Subcutaneous abdominal adipose tissue (tissue), 5 donors: ENCODE measurements around the gene KLHL30.
"Not testable (repeated sequence)": the region's sequence is repeated elsewhere in the genome, so short reads cannot be mapped to it uniquely, and the experiment has no call there.

Experiments used
- H3K27ac ChIP-seq: one replicate; pipeline ENCODE4 v1.7.0; 2013; ENCODE audit warnings: low read depth, mild to moderate bottlenecking, inconsistent platforms, low read length, moderate library complexity
- H3K27me3 ChIP-seq, 5 donors: one replicate each; pipeline ENCODE4 v1.7.0; 2013; ENCODE audit warnings: low read length in 5 of 5, inconsistent platforms in 1 of 5; ENCODE audit not compliant: control insufficient read depth in 5 of 5, insufficient read depth in 4 of 5
- H3K36me3 ChIP-seq, 5 donors: one replicate each; pipeline ENCODE4 v1.7.0; 2013; ENCODE audit warnings: low read length in 5 of 5; ENCODE audit not compliant: control insufficient read depth in 5 of 5, insufficient read depth in 5 of 5
- H3K4me1 ChIP-seq, 5 donors: one replicate each; pipeline ENCODE4 v1.7.0; 2013; ENCODE audit warnings: low read length in 5 of 5, mild to moderate bottlenecking in 3 of 5, moderate library complexity in 1 of 5; ENCODE audit not compliant: control insufficient read depth in 5 of 5, insufficient read depth in 5 of 5
- H3K4me3 ChIP-seq, 5 donors: one replicate each; pipeline ENCODE4 v1.7.0; 2013; ENCODE audit warnings: low read length in 5 of 5, low read depth in 1 of 5
- H3K9ac ChIP-seq, 5 donors: one replicate each; pipeline ENCODE4 v1.7.0; 2013; ENCODE audit warnings: low read length in 5 of 5, mild to moderate bottlenecking in 4 of 5, moderate library complexity in 3 of 5
- H3K9me3 ChIP-seq, 5 donors: one replicate each; pipeline ENCODE4 v1.7.0; 2013; ENCODE audit warnings: low read length in 5 of 5; ENCODE audit not compliant: control insufficient read depth in 5 of 5
- donor health status: healthy.
- donor health status: healthy.
- donor health status: healthy.
- donor health status: healthy.
- donor health status: healthy.

KLHL30 gene

DNA sequence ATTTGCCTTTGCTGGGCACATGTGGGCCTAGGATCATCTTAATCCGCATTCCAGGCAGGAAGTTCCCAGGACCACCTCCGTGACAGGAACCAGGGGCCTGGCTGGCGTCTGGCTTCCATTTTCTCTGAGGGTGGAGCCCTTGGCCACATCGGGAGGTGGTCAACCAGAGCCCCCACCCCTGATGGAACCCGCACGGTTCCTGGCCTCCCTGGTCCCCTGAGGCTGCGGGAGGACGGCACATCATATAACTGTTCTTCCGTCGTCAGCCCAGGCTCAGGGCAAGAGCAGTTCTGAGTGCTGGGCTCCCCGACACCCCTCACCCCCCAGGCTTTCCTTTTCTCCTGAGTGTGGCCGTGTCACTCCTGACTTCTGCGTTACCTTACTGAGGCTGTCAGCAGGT lies 24.9 kb upstream of the KLHL30 start:
- Histone ChIP-seq H3K9me3 (peaks cover 0 to 7% (median 5%) of the 10 kb centered on the region in 5 donors), H3K36me3 (no peaks in the 10 kb centered on the region), H3K27me3 (peaks cover 18 to 37% (median 26%) of the 10 kb centered on the region in 5 donors), H3K27ac (no peak overlapping the region), H3K4me1 (peaks cover 0 to 4% (median 3%) of the 10 kb centered on the region in 5 donors), H3K9ac (no peak overlapping the region), H3K4me3 (no peak overlapping the region)

DNA sequence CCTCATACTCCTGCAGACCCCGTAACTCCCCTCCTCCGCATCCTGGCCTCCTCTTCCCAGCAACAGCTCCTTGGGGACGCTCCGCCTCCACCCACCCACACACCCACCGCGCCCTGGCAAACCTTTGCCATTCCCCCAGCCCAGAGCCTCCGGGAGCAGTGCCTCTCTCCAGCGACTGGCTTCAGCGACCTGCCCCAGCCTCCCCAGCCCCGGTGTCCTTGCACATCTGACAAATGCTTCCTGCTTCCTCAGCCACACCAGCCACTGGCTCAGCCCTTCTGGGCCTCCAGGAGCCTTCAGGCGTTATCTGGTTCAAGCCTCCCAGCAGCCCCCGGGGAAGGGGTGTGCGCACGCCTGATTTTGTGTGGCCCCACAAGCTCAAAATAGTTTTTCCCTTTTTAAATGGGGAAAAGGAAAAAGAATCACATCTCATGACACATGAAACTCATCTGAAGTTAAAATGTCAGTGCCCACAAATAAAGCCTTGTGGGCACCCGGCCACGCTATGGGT lies 24.1 kb upstream of the KLHL30 start:
- H3K4me1 ChIP-seq, result no peaks in the 10 kb centered on the region
- H3K27ac ChIP-seq, result no peak overlapping the region
- no peak overlapping the region for H3K9ac ChIP-seq
- H3K27me3 ChIP-seq, result peaks cover 18 to 37% (median 26%) of the 10 kb centered on the region in 5 donors
- no peaks in the 10 kb centered on the region for H3K36me3 ChIP-seq
- H3K9me3 ChIP-seq, result peaks cover 0 to 7% (median 5%) of the 10 kb centered on the region in 5 donors
- H3K4me3 ChIP-seq, result no peak overlapping the region

DNA sequence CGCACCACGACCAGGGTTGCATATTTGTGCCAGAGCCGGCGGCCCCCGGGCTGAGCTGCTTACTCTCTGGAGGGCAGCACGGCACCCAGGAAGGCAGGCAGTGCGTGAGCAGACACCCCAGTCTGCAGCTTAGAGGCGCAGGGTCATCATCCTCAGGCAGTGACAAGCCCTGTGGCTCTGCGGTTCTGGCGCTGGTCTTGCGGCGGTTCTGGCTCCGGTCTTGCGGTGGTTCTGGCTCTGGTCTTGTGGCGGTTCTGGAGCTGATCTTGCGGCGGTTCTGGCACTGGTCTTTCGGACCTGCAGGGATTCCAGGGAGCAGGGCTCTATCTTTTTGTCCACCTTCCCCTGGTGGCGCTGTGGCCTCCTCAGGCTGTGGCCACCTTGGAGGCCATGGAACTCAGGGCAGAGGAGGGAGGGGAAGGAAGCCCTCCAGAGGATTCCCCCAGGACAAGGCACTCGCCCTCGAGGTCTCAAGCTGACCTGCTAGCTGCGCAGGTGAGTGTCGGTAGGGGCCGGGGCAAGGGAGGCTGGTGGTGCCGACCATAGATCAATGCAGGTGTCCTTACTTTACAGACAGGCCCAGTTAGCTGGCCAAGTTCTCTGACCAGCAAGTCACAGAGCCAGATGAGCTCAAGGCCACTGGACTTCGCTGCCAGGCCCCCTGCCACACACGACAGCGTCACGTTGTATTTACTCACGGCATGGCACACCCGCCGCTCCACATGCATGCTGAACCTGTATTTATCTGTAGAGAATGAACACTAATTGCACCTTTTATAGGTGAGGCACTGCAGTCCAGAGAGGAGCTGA lies 23.4 kb upstream of the KLHL30 start:
- peaks cover 0 to 7% (median 5%) of the 10 kb centered on the region in 5 donors for H3K9me3 ChIP-seq
- H3K4me3 ChIP-seq, result no peak overlapping the region
- no peaks in the 10 kb centered on the region for H3K36me3 ChIP-seq
- H3K9ac ChIP-seq, result no peak overlapping the region
- no peak overlapping the region for H3K27ac ChIP-seq
- peaks cover 18 to 44% (median 28%) of the 10 kb centered on the region in 5 donors for H3K27me3 ChIP-seq
- peaks cover 0 to 3% (median 0%) of the 10 kb centered on the region in 5 donors for H3K4me1 ChIP-seq

DNA sequence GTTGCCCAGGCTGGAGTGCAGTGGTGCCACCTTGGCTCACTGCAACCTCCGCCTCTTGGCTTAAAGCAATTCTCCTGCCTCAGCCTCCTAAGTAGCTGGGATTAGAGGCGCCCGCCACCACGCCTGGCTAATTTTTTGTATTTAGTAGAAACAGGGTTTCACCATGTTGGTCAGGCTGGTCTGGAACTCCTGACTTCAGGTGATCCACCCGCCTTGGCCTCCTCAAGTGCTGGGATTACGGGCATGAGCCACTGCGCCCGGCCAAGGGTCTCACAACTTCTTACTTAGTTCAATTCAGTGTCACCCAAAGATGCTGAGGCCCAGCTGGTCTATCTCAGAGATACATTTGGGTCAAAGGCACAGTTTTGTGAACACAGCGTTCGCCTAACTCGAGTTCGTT lies 22.8 kb upstream of the KLHL30 start:
- not testable (repeated sequence) for H3K27ac ChIP-seq, H3K4me1 ChIP-seq, H3K9me3 ChIP-seq, H3K36me3 ChIP-seq, H3K9ac ChIP-seq, H3K4me3 ChIP-seq
- peaks cover 19 to 48% (median 30%) of the 10 kb centered on the region in 5 donors for H3K27me3 ChIP-seq

DNA sequence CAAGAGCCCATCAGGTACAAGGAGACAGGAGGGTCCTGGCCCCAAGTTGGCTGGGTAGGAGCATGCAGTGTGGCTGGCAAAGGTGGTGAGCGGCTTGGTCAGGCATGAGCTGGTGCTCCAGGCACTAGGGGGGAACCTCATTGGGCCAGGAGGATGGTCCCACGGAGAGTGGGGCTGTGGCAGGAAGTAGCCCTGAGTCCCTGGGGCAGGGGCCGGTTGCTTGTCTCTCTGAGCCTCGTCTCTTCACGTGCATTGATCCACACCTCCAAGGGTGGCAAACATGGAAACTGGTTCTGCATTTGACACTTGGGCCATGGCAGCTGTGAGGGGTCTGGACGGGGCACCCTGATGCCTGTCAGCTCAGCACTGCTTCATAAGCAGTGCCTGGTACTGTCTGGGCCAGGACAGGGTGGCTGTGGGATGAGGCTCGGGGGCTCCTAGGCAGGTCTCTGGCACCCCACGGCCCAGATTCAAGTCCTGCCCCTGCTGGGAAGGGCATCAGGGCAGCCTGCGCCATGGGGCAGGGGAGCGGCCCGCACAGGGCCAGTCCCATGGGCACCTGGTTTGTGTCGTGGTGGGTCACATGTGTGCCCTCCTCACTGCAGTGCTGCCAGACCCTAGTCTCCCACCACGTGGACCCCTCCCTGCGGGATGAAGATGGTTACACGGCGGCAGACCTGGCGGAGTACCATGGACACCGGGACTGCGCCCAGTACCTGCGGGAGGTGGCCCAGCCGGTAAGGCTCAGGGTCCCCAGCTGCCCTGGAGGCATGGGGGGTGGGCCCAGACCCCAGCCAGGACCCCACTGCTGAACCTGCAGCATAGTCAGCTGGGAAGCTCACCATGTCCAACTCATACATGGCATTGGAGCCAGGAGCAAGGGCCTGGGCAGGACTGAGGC lies 21.9 kb upstream of the KLHL30 start:
- Histone ChIP-seq H3K4me3 (no peak overlapping the region), H3K4me1 (peaks cover 0 to 11% (median 3%) of the 10 kb centered on the region in 5 donors), H3K27ac (no peak overlapping the region), H3K9me3 (peaks cover 0 to 7% (median 5%) of the 10 kb centered on the region in 5 donors), H3K27me3 (peaks cover 21 to 49% (median 30%) of the 10 kb centered on the region in 5 donors), H3K9ac (no peak overlapping the region), H3K36me3 (no peaks in the 10 kb centered on the region)

DNA sequence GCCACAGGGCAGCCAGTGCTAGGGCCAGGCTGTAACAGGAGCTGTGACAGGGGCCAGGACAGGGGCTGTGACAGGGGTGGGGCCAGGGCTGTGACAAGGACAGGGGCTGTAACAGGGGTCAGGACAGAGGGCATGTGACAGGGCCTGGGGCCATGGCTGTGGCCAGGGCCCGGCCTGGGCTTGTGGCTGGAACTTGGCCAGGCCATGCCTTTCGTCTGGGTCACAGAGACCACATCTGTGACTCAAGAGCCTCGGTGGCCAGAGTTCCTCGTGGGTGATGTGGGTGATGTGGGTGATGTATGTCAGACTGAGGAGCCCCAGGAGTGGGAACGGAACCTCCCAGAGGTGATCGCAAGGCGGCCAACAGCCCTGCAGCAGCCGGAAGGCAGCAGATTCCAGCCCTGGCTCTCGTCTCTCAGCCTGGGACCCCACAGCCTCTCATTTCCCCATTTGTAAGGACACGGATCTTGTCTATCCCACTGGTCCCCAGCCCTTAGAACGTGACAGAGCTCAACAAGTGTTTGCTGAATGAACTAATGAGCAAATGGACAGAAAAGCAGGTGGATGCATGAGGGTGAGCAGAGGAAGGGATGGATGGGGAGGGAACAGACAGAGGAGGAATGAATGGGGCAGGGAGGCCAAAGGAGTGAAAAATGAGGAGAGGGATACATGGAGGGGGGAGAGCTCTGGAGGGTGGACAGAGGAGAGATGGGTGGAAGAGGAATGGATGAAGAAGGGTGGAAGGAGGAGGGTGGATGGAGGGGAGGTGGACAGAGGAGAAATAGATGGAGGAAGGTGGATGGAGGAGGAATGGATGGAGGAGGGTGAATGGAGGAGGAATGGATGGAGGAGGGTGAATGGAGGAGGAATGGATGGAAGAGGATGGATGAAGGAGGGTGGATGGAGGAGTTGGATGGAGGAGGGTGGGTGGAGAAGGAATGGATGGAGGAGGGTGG lies 21.0 kb upstream of the KLHL30 start:
- Histone ChIP-seq H3K4me3 (no peak overlapping the region), H3K27ac (no peak overlapping the region), H3K4me1 (peaks cover 0 to 11% (median 3%) of the 10 kb centered on the region in 5 donors), H3K9ac (no peak overlapping the region), H3K9me3 (peaks cover 0 to 6% (median 5%) of the 10 kb centered on the region in 5 donors), H3K27me3 (peaks cover 21 to 49% (median 31%) of the 10 kb centered on the region in 5 donors), H3K36me3 (no peaks in the 10 kb centered on the region)

DNA sequence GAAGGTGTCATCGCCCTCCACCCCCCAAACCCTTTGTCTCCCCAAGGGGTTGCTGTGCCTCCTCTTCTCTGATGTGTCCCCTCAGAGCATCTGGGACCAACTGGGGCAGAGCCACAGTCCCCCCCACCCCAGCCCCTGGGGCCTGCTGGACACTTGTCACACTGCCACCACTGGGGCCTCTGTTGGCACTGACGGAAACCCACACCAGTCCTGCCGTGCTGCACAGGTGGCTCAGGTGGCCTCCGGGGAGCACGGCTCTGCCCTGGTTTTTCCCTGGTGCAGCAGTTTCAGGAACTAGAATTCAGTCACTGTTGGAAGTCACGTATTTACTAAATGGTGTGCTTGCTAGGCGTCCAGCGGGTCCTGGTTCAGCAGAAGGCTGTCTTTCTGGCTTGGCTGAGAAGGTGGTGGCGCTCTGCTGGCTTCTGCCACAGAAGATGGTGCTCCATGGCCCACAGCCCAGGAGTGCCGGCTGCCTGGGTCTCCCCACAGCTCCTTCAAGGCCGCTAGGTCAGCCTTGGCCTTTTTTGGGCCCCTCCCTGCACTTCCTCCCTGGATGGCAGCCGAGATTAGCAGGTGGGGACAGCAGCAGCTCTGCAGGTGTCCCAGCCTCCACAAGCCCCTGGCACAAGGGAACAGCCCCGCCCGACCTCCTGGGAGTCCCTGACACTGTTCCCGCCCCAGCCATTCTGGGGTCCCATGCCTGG lies 18.6 kb upstream of the KLHL30 start:
- Histone ChIP-seq H3K9ac (no peak overlapping the region), H3K9me3 (no peaks in the 10 kb centered on the region), H3K27ac (no peak overlapping the region), H3K4me3 (no peak overlapping the region), H3K4me1 (peaks cover 0 to 11% (median 3%) of the 10 kb centered on the region in 5 donors), H3K27me3 (peaks cover 21 to 43% (median 30%) of the 10 kb centered on the region in 5 donors), H3K36me3 (no peaks in the 10 kb centered on the region)

DNA sequence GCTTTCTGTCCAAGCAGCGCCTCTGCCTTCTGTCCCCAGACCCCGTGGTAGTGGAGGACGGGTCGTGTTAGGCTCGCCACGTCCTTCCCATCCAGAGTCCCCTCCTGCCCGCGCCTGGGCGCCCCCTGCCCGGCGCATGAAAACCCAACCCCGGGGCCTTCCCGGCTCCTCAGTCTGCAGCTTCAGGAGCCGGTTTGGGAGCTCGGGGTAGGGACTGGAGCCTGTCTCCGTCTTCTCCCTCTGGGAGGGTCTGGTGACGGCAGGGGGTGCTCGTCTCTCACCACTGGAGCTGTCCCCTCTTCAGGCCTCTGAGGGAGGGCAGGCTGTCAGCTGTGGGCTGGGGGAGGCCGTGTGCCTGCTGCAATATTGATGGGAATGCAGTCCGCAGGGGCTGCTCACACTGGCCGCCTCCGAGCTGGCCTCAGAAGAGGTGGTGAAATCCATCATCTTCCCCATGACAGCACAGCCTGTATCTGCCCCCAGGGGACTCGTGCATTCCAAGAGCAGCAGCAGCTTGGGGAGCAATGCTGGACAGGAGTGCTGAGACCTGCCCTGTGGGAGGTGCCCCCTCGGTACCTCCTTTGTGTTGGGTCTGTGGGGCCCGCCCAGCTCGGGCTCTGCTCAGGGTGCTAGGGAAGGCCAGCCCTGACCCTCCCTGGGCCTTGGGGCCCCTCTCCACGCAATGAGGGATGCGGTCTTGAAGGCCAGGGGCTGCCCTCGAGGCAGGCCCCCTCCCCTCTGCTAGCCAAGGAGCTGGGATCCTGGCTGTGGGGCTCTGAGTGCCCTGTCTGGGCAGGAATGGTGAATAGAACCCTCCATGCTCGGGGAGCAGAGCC lies 17.8 kb upstream of the KLHL30 start:
- no peak overlapping the region for H3K4me3 ChIP-seq
- no peak overlapping the region for H3K27ac ChIP-seq
- H3K36me3 ChIP-seq, result no peaks in the 10 kb centered on the region
- peaks cover 0 to 11% (median 3%) of the 10 kb centered on the region in 5 donors for H3K4me1 ChIP-seq
- H3K9ac ChIP-seq, result no peak overlapping the region
- H3K27me3 ChIP-seq, result peaks cover 21 to 42% (median 27%) of the 10 kb centered on the region in 5 donors
- no peaks in the 10 kb centered on the region for H3K9me3 ChIP-seq
